ENCODE results near the gene CPT1C. TPM values are rescaled to one million over a fixed set of nuclear protein-coding genes. Genes with fewer than 3 reads are reported as not detected.

The CPT1C gene
- polyA plus RNA-seq, 1 donor from 2014 or later, result 204 TPM

DNA sequence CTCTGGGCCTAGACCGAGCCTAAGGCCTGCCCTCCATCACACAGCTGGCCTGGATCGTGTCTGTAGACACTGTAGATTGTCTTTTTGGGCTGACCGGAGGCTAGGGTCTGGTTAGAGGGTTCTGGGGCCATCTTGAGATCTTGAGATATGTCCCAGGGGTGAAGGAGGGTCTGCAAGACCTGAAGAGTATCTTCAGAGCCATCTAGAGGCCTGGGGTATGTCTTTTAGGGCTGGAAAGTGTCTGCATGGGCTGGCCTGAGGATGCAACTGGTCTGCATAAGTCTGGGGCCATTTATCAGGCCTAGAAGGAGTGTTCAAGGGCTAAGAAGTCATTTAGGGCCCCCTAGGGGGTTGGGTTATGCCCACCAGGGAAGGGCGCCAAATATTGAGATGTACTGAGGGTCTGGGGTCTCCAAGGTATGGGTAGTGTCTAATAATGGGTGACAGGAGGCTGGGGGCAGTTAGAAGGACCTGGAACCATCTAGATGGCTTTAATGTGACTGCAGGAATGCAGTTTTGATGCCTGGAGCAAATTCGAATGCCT lies 48.4 kb upstream of the CPT1C start:
- H2AFZ ChIP-seq (ENCODE audit: low read depth, low read length), result peak overlapping the region; percentile 69
- H3K79me2 ChIP-seq (replicated peaks; ENCODE audit: insufficient read depth, low read length), result peaks cover 25% of the 10 kb centered on the region
- H3K27me3 ChIP-seq (ENCODE audit: insufficient read depth, low read depth, low read length), result no peaks in the 10 kb centered on the region
- H3K36me3 ChIP-seq (ENCODE audit: insufficient read depth, low read length), result no peaks in the 10 kb centered on the region
- H3K9ac ChIP-seq (ENCODE audit: low read length), result peak overlapping the region; percentile 98
- no peaks in the 10 kb centered on the region for H4K20me1 ChIP-seq (ENCODE audit: insufficient read depth)
- H3K9me3 ChIP-seq (ENCODE audit: low read length), result no peaks in the 10 kb centered on the region
- H3K4me2 ChIP-seq (ENCODE audit: low read length), result peak overlapping the region; percentile 90
- no peaks in the 10 kb centered on the region for H3K9me2 ChIP-seq (ENCODE audit: insufficient read depth, low read length)
- TF ChIP-seq EP300 (conservative IDR thresholded peaks at IDR 0.05; ENCODE audit: poor library complexity, severe bottlenecking) (no peak), EZH2 (IDR thresholded peaks at IDR 0.05; ENCODE audit: borderline replicate concordance, insufficient read depth, low read length, poor library complexity, severe bottlenecking) (no peak), MXI1 (conservative IDR thresholded peaks at IDR 0.05; ENCODE audit: poor library complexity, severe bottlenecking) (no peak), SMC3 (conservative IDR thresholded peaks at IDR 0.05; ENCODE audit: poor library complexity) (no peak), RAD21 (conservative IDR thresholded peaks at IDR 0.05) (no peak), POLR2AphosphoS5 (IDR thresholded peaks at IDR 0.05) (no peak)
- peak overlapping the region; percentile 90 for H3K27ac ChIP-seq (ENCODE audit: low read length)
- peaks cover 5% of the 10 kb centered on the region for H3F3A ChIP-seq (ENCODE audit: insufficient read depth, low read length, poor library complexity, severe bottlenecking)
- H3K4me3 ChIP-seq (ENCODE audit: low read length), result peak overlapping the region; percentile 76

DNA sequence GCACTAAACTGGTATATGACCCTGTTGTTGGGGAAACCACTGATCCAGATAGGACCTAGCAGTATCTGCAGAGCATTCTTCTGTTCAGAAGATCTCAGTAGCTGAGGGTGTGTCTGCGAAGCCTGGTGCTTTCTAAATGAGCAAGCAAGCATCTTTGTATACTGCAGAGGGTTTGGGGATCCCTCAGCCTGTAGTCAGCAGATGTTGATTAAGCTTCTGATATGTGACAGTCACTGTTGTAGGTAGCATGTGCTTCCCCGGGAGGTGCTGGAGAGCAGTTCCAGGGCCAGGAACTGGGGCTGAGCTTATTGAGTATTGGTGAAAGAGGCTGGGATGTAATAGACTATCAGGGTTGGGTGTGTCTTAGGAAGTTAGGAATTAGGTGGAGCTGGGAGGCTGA lies 47.5 kb upstream of the CPT1C start:
- H3K27ac ChIP-seq (ENCODE audit: low read length), result no peak overlapping the region
- H3K4me3 ChIP-seq (ENCODE audit: low read length), result peak overlapping the region; percentile 76
- peaks cover 25% of the 10 kb centered on the region for H3K79me2 ChIP-seq (replicated peaks; ENCODE audit: insufficient read depth, low read length)

More for the DNA sequence above, 47.5 kb upstream of the CPT1C start:
- H3K9ac ChIP-seq (ENCODE audit: low read length), result no peak overlapping the region
- H3K4me2 ChIP-seq (ENCODE audit: low read length), result peak overlapping the region; percentile 90
- H2AFZ ChIP-seq (ENCODE audit: low read depth, low read length), result no peak overlapping the region
- no peaks in the 10 kb centered on the region for H3K36me3 ChIP-seq (ENCODE audit: insufficient read depth, low read length)
- H3K27me3 ChIP-seq (ENCODE audit: insufficient read depth, low read depth, low read length), result no peaks in the 10 kb centered on the region
- no peaks in the 10 kb centered on the region for H3K9me3 ChIP-seq (ENCODE audit: low read length)
- TF ChIP-seq EZH2 (IDR thresholded peaks at IDR 0.05; ENCODE audit: borderline replicate concordance, insufficient read depth, low read length, poor library complexity, severe bottlenecking), result no peak
- no peak for TF ChIP-seq MXI1 (conservative IDR thresholded peaks at IDR 0.05; ENCODE audit: poor library complexity, severe bottlenecking)
- TF ChIP-seq, protein P1, sequence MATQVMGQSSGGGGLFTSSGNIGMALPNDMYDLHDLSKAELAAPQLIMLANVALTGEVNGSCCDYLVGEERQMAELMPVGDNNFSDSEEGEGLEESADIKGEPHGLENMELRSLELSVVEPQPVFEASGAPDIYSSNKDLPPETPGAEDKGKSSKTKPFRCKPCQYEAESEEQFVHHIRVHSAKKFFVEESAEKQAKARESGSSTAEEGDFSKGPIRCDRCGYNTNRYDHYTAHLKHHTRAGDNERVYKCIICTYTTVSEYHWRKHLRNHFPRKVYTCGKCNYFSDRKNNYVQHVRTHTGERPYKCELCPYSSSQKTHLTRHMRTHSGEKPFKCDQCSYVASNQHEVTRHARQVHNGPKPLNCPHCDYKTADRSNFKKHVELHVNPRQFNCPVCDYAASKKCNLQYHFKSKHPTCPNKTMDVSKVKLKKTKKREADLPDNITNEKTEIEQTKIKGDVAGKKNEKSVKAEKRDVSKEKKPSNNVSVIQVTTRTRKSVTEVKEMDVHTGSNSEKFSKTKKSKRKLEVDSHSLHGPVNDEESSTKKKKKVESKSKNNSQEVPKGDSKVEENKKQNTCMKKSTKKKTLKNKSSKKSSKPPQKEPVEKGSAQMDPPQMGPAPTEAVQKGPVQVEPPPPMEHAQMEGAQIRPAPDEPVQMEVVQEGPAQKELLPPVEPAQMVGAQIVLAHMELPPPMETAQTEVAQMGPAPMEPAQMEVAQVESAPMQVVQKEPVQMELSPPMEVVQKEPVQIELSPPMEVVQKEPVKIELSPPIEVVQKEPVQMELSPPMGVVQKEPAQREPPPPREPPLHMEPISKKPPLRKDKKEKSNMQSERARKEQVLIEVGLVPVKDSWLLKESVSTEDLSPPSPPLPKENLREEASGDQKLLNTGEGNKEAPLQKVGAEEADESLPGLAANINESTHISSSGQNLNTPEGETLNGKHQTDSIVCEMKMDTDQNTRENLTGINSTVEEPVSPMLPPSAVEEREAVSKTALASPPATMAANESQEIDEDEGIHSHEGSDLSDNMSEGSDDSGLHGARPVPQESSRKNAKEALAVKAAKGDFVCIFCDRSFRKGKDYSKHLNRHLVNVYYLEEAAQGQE (IDR thresholded peaks at IDR 0.05; ENCODE audit: borderline replicate concordance), result no peak
- TF ChIP-seq POLR2AphosphoS5 (IDR thresholded peaks at IDR 0.05), result no peak
- TF ChIP-seq RAD21 (conservative IDR thresholded peaks at IDR 0.05), result no peak
- TF ChIP-seq EP300 (conservative IDR thresholded peaks at IDR 0.05; ENCODE audit: poor library complexity, severe bottlenecking), result no peak
- no peak for TF ChIP-seq SMC3 (conservative IDR thresholded peaks at IDR 0.05; ENCODE audit: poor library complexity)
- TF ChIP-seq, protein P2, sequence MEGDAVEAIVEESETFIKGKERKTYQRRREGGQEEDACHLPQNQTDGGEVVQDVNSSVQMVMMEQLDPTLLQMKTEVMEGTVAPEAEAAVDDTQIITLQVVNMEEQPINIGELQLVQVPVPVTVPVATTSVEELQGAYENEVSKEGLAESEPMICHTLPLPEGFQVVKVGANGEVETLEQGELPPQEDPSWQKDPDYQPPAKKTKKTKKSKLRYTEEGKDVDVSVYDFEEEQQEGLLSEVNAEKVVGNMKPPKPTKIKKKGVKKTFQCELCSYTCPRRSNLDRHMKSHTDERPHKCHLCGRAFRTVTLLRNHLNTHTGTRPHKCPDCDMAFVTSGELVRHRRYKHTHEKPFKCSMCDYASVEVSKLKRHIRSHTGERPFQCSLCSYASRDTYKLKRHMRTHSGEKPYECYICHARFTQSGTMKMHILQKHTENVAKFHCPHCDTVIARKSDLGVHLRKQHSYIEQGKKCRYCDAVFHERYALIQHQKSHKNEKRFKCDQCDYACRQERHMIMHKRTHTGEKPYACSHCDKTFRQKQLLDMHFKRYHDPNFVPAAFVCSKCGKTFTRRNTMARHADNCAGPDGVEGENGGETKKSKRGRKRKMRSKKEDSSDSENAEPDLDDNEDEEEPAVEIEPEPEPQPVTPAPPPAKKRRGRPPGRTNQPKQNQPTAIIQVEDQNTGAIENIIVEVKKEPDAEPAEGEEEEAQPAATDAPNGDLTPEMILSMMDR (IDR thresholded peaks at IDR 0.05; ENCODE audit: poor library complexity, severe bottlenecking), result no peak
- TF ChIP-seq TAF1 (IDR thresholded peaks at IDR 0.05; ENCODE audit: low read depth), result no peak
- no peaks in the 10 kb centered on the region for H4K20me1 ChIP-seq (ENCODE audit: insufficient read depth)
- peaks cover 5% of the 10 kb centered on the region for H3F3A ChIP-seq (ENCODE audit: insufficient read depth, low read length, poor library complexity, severe bottlenecking)
- no peaks in the 10 kb centered on the region for H3K9me2 ChIP-seq (ENCODE audit: insufficient read depth, low read length)
